OCI-LY7 (cell line): ENCODE data around the gene PAOX. TPM values are rescaled to one million over a fixed set of nuclear protein-coding genes. Genes with fewer than 3 reads are reported as not detected.

Experiments used
- BruUV-seq: library from RNA; stranded (reverse); fragments of 400-500 nt; replicated peaks from 2 replicates; lab custom pipeline; 2021; lab: Mats Ljungman, UMichigan
- CTCF ChIA-PET: fragments of 300-600 bp; sonication (Branson Sonifier 250); formaldehyde crosslinking; loops from one replicate; lab custom pipeline; 2022; ENCODE audit warnings: antibody characterized with exemption; ENCODE audit not compliant: unreplicated experiment; lab: Charles Lee
- POLR2A ChIA-PET: fragments of 300-600 bp; sonication (Branson Sonifier 250); formaldehyde crosslinking; loops from one replicate; lab custom pipeline; 2022; ENCODE audit warnings: antibody characterized with exemption; lab: Charles Lee
- DNase-seq: peaks from one replicate; pipeline ENCODE4 v3.0.0-alpha.2; 2015; ENCODE audit warnings: low spot score
- H2AFZ ChIP-seq: fragments of 200-600 bp; sonication (generic), shearing (Covaris generic); 2 replicates; pipeline ENCODE4 v1.6.1; 2014; ENCODE audit warnings: mild to moderate bottlenecking, antibody characterized with exemption, low read length, moderate library complexity
- H3K27ac ChIP-seq: fragments of 200-600 bp; sonication (generic); 2 replicates; pipeline ENCODE4 v1.5.1; 2014; ENCODE audit warnings: mixed run types, low read depth, mild to moderate bottlenecking, moderate library complexity, low read length, inconsistent platforms; ENCODE audit not compliant: poor library complexity, severe bottlenecking
- H3K36me3 ChIP-seq: fragments of 200-600 bp; sonication (generic); 2 replicates; pipeline ENCODE4 v1.6.1; 2014; ENCODE audit warnings: mild to moderate bottlenecking, antibody characterized with exemption, low read length, moderate library complexity, mixed read lengths; ENCODE audit not compliant: insufficient read depth
- H3K4me1 ChIP-seq: fragments of 200-600 bp; sonication (generic); 2 replicates; pipeline ENCODE4 v1.5.1; 2014; ENCODE audit warnings: mild to moderate bottlenecking, low read length; ENCODE audit not compliant: insufficient read depth, poor library complexity, severe bottlenecking
- H3K4me2 ChIP-seq: fragments of 200-600 bp; sonication (generic); 2 replicates; pipeline ENCODE4 v1.6.1; 2014; ENCODE audit warnings: mild to moderate bottlenecking, low read length
- H3K4me3 ChIP-seq: fragments of 200-600 bp; sonication (generic); 2 replicates; pipeline ENCODE4 v1.5.1; 2014; ENCODE audit warnings: mild to moderate bottlenecking, low read depth, low read length; ENCODE audit not compliant: poor library complexity, severe bottlenecking
- H3K79me2 ChIP-seq: fragments of 200-600 bp; sonication (generic); 2 replicates; pipeline ENCODE4 v1.6.1; 2016; ENCODE audit warnings: low read depth, mild to moderate bottlenecking, low read length, moderate library complexity, mixed read lengths; ENCODE audit not compliant: insufficient read depth
- H3K9me2 ChIP-seq: fragments of 200-600 bp; sonication (generic); 2 replicates; pipeline ENCODE4 v1.6.1; 2016; ENCODE audit warnings: mild to moderate bottlenecking, low read length, mixed read lengths; ENCODE audit not compliant: insufficient read depth
- H3K9me3 ChIP-seq: fragments of 200-600 bp; sonication (generic); 2 replicates; pipeline ENCODE4 v1.6.1; 2014; ENCODE audit warnings: mild to moderate bottlenecking, mixed run types, low read length, mixed read lengths
- H4K20me1 ChIP-seq: fragments of 200-600 bp; sonication (generic); 2 replicates; pipeline ENCODE4 v1.6.1; 2014; ENCODE audit warnings: mild to moderate bottlenecking, antibody characterized with exemption, low read length, moderate library complexity, mixed read lengths; ENCODE audit not compliant: insufficient read depth
- EZH2phosphoT487 ChIP-seq: fragments of 200-600 bp; sonication (generic); IDR thresholded peaks from 2 replicates; pipeline ENCODE4 v1.6.1; 2018; ENCODE audit warnings: low read depth, borderline replicate concordance, mild to moderate bottlenecking, mixed run types, antibody characterized with exemption, low read length, moderate library complexity, mixed read lengths
- intact Hi-C: fragments of 100-400 bp; cut with micrococcal nuclease; formaldehyde crosslinking; loops from one replicate; pipeline ENCODE4 v1.10.0; 2022; ENCODE audit not compliant: unreplicated experiment
- total RNA-seq, 2 experiments: library from RNA; depleted of rRNA in 1 of 2; stranded (reverse); fragments of >200 nt in 1 of 2; shearing (Covaris generic) in 1 of 2; gene quantifications; 2 replicates each; pipeline ENCODE4 v1.2.3, GENCODE V29; 2014 to 2022
- TF ChIP-seq, protein P1 (sequence below): fragments of 200-600 bp; sonication (generic); conservative IDR thresholded peaks from 2 replicates; pipeline ENCODE4 v1.5.1; 2014; ENCODE audit warnings: mild to moderate bottlenecking, antibody characterized with exemption, low read length, moderate library complexity, mixed read lengths

PAOX gene
- total RNA-seq, 2 experiments from 2014 or later, result 10.7 to 28.1 TPM

DNA sequence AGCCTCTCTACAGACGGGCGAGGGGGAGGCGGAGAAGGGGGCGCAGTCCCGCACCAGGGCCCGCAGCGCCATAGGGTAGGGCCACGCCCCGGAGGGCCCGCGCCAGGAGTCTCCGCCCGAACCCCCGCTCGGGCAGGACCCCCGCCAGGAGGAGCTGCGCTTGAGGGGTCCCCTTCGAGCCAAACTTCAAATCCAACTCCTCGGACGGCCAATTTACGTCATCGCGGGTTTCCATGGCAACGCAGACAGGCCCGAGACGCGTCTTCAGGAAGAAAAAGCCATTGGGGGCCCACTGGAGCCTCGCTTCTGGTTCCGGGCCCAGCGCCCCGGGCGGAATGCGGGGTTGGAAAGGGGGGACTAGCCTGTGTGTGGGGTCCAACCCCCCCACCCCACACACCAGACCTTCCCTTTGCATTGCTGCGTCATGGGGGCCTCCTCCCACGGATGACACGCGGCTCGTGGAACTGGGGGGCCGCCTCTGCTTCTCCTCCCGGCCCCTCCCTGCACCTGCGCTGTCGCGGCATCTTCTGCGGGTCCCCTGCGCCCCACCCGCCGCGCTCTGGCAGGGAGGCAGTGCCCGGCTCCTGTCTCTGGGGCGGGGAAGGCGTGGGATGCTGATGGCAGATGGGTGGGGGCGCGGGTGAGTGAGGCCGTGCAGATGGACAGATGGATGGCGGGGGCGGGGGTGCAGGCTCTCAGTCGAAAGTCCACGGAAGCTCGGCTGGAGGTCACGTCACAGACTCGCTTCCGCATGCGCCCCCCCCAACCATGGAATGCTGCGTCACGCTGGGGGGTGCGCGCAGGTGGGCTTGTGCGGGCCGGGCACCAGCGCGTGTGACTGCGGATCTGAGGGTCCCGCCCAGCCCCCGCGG is 43.6 kb upstream of the PAOX start:
- no peak overlapping the region for H3K4me3 ChIP-seq
- DNase-seq, result no peak
- no peak overlapping the region for H3K4me2 ChIP-seq
- no peaks in the 10 kb centered on the region for H3K36me3 ChIP-seq
- no peaks in the 10 kb centered on the region for H3K4me1 ChIP-seq
- no peaks in the 10 kb centered on the region for H3K9me2 ChIP-seq
- no peaks in the 10 kb centered on the region; the same call in 1 of the 2 replicates for H3K9me3 ChIP-seq
- H4K20me1 ChIP-seq, result no peaks in the 10 kb centered on the region
- ChIA-PET POLR2A (no interaction called here), CTCF (no interaction called here)
- intact Hi-C loops, result no loop called here
- no peaks in the 10 kb centered on the region for H3K79me2 ChIP-seq
- BruUV-seq, result no TSS peak
- no peak for TF ChIP-seq EZH2phosphoT487
- TF ChIP-seq, protein P1, sequence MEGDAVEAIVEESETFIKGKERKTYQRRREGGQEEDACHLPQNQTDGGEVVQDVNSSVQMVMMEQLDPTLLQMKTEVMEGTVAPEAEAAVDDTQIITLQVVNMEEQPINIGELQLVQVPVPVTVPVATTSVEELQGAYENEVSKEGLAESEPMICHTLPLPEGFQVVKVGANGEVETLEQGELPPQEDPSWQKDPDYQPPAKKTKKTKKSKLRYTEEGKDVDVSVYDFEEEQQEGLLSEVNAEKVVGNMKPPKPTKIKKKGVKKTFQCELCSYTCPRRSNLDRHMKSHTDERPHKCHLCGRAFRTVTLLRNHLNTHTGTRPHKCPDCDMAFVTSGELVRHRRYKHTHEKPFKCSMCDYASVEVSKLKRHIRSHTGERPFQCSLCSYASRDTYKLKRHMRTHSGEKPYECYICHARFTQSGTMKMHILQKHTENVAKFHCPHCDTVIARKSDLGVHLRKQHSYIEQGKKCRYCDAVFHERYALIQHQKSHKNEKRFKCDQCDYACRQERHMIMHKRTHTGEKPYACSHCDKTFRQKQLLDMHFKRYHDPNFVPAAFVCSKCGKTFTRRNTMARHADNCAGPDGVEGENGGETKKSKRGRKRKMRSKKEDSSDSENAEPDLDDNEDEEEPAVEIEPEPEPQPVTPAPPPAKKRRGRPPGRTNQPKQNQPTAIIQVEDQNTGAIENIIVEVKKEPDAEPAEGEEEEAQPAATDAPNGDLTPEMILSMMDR, result no peak
- no peak overlapping the region for H2AFZ ChIP-seq
- H3K27ac ChIP-seq, result no peak overlapping the region

DNA sequence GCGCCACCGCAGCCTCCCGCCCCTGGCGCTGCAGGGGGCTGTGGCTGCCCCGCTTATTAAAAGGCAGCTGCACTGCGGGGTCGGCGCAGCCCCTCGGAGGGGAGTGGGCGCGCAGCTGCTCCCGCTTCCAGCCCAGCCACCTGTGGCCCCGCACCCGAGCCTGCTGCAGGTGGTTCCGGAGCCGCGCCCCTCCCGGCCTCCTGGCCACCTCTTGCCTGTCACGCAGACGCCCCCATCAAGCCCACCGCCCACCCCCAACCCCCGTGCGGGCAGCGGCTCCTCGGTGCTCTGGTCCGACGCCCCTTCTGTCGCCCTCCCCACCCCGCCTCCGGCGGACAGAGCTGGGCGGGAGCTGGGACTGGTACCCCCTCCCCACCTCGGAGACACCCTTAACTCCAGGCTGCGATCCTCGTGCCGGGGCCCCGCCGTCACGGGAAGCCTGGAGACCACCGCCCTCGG is 42.9 kb upstream of the PAOX start:
- no peak for DNase-seq
- POLR2A ChIA-PET, result no interaction called here
- H3K79me2 ChIP-seq, result no peaks in the 10 kb centered on the region
- TF ChIP-seq, protein P1, result no peak
- no peak for TF ChIP-seq EZH2phosphoT487
- intact Hi-C loops, result no loop called here
- no peaks in the 10 kb centered on the region for H3K36me3 ChIP-seq
- H3K4me2 ChIP-seq, result no peak overlapping the region
- CTCF ChIA-PET, result no interaction called here
- no TSS peak for BruUV-seq
- H3K4me1 ChIP-seq, result no peaks in the 10 kb centered on the region
- no peaks in the 10 kb centered on the region; the same call in 1 of the 2 replicates for H3K9me3 ChIP-seq
- H3K9me2 ChIP-seq, result no peaks in the 10 kb centered on the region
- no peaks in the 10 kb centered on the region for H4K20me1 ChIP-seq
- no peak overlapping the region for H3K4me3 ChIP-seq
- no peak overlapping the region for H2AFZ ChIP-seq
- no peak overlapping the region for H3K27ac ChIP-seq
